ENCODE results near the gene TPT1. TPM values are rescaled to one million over a fixed set of nuclear protein-coding genes. Genes with fewer than 3 reads are reported as not detected.

Gene TPT1
- total RNA-seq, 1 experiment from 2014 or later: 2,237 TPM

GRCh38 chr13:45305079-45305478 lies 35.9 kb downstream of the TPT1 start:
- Histone ChIP-seq H2AFZ (no peak overlapping the region), H3K9me2 (ENCODE audit: insufficient read depth) (no peaks in the 10 kb centered on the region), H3K4me1 (replicated peaks; ENCODE audit: insufficient read depth) (peaks cover 5% of the 10 kb centered on the region), H3F3A (ENCODE audit: insufficient read depth, low read depth) (peaks cover 7% of the 10 kb centered on the region; the same call in 1 of the 2 replicates), H3K4me2 (no peak overlapping the region), H3K27ac (no peak overlapping the region), H3K9me3 (ENCODE audit: insufficient read depth, low read depth) (no peaks in the 10 kb centered on the region), H3K4me3 (no peak overlapping the region), H3K27me3 (ENCODE audit: insufficient read depth, low read depth) (no peaks in the 10 kb centered on the region), H3K79me2 (ENCODE audit: low read depth) (no peaks in the 10 kb centered on the region), H4K20me1 (ENCODE audit: insufficient read depth) (no peaks in the 10 kb centered on the region), H3K36me3 (ENCODE audit: low read depth) (no peaks in the 10 kb centered on the region)
- ChIA-PET CTCF (no interaction called here), POLR2A (ENCODE audit: unreplicated experiment) (interaction anchor here (0.5 kb wide), 1 partner anchor 43 kb away, joined by 3 read pairs; no protein-coding TSS in a partner anchor)
- BruUV-seq (replicated peaks): no TSS peak
- intact Hi-C loops (cut with micrococcal nuclease; ENCODE audit: unreplicated experiment): loop anchor here (5.0 kb wide), 1 partner anchor 318 kb away; the partner anchor contains the start of genes GPALPP1 and NUFIP1
- DNase-seq: no peak
- TF ChIP-seq CTCF (conservative IDR thresholded peaks at IDR 0.05): no peak
- TF ChIP-seq EZH2 (IDR thresholded peaks at IDR 0.05; ENCODE audit: low read depth): no peak

- Histone ChIP-seq H3K9me3 (ENCODE audit: insufficient read depth, low read depth) (no peaks in the 10 kb centered on the region), H3K79me2 (ENCODE audit: low read depth) (no peaks in the 10 kb centered on the region), H4K20me1 (ENCODE audit: insufficient read depth) (no peaks in the 10 kb centered on the region), H2AFZ (no peak overlapping the region), H3K4me3 (no peak overlapping the region), H3F3A (ENCODE audit: insufficient read depth, low read depth) (0 out of 2 replicates have a peak, but pooled peaks cover 6% of the 10 kb centered on the region), H3K27ac (no peak overlapping the region), H3K27me3 (ENCODE audit: insufficient read depth, low read depth) (no peaks in the 10 kb centered on the region), H3K36me3 (ENCODE audit: low read depth) (no peaks in the 10 kb centered on the region), H3K4me1 (replicated peaks; ENCODE audit: insufficient read depth) (no peaks in the 10 kb centered on the region), H3K9me2 (ENCODE audit: insufficient read depth) (no peaks in the 10 kb centered on the region), H3K4me2 (no peak overlapping the region)
- TF ChIP-seq CTCF (conservative IDR thresholded peaks at IDR 0.05): no peak
- no peak for TF ChIP-seq EZH2 (IDR thresholded peaks at IDR 0.05; ENCODE audit: low read depth)
- ChIA-PET POLR2A (ENCODE audit: unreplicated experiment) (no interaction called here), CTCF (interaction anchor here (0.6 kb wide), 1 partner anchor 63 kb away, joined by 4 read pairs; no protein-coding TSS in a partner anchor)
- intact Hi-C loops (cut with micrococcal nuclease; ENCODE audit: unreplicated experiment): no loop called here
- BruUV-seq (replicated peaks): no TSS peak
- DNase-seq: no peak
Measured at GRCh38 chr13:45303866-45304265, 37.1 kb downstream of the TPT1 start.

DNA sequence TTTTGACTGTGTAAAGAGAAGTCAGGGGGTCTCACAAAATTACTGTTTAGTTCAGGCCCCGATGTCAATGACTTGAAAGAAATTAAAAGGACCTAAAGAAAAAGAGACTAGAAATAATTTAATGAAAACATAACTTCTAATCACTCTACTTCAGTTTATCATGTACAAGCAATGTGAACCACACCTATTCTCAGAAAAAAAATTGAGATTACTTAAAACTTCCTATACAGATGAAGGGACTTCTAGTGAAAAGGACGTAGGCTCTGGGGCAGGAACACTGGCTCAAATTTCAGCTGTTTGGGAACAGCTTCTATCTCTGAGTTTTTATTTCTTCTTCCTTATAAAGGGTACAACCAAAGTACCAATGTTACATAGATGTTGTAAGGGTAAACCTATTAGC lies 38.0 kb downstream of the TPT1 start:
- ChIA-PET CTCF (no interaction called here), POLR2A (ENCODE audit: unreplicated experiment) (no interaction called here)
- no peaks in the 10 kb centered on the region for H3K4me1 ChIP-seq (replicated peaks; ENCODE audit: insufficient read depth)
- no peak overlapping the region for H2AFZ ChIP-seq
- H3K4me2 ChIP-seq: no peak overlapping the region
- H3F3A ChIP-seq (ENCODE audit: insufficient read depth, low read depth): 0 out of 2 replicates have a peak, but pooled peaks cover 6% of the 10 kb centered on the region
- no peaks in the 10 kb centered on the region for H3K27me3 ChIP-seq (ENCODE audit: insufficient read depth, low read depth)
- H3K27ac ChIP-seq: no peak overlapping the region
- no peak for DNase-seq
- intact Hi-C loops (cut with micrococcal nuclease; ENCODE audit: unreplicated experiment): no loop called here
- H3K4me3 ChIP-seq: no peak overlapping the region
- H4K20me1 ChIP-seq (ENCODE audit: insufficient read depth): no peaks in the 10 kb centered on the region
- BruUV-seq (replicated peaks): no TSS peak
- H3K36me3 ChIP-seq (ENCODE audit: low read depth): no peaks in the 10 kb centered on the region
- no peaks in the 10 kb centered on the region for H3K79me2 ChIP-seq (ENCODE audit: low read depth)
- no peaks in the 10 kb centered on the region for H3K9me3 ChIP-seq (ENCODE audit: insufficient read depth, low read depth)
- TF ChIP-seq CTCF (conservative IDR thresholded peaks at IDR 0.05) (no peak), EZH2 (IDR thresholded peaks at IDR 0.05; ENCODE audit: low read depth) (no peak)
- no peaks in the 10 kb centered on the region for H3K9me2 ChIP-seq (ENCODE audit: insufficient read depth)
